Neural cell (in vitro differentiated cells): Measurements from ENCODE around the gene GALR3. TPM values are rescaled to one million over a fixed set of nuclear protein-coding genes. Genes with fewer than 3 reads are reported as not detected.

ENCODE experiments used
- H2AFZ ChIP-seq: fragments of 200-600, 300-800 bp; sonication (generic), shearing (Covaris generic); 2 replicates; pipeline ENCODE4 v1.6.0; 2014; ENCODE audit warnings: low read depth, mild to moderate bottlenecking, antibody characterized with exemption, low read length, moderate library complexity
- H3F3A ChIP-seq: fragments of 200-600 bp; shearing (Covaris generic); 2 replicates; pipeline ENCODE4 v1.6.1; 2016; ENCODE audit warnings: mild to moderate bottlenecking, moderate library complexity, mixed read lengths, antibody characterized with exemption, low read length; ENCODE audit not compliant: insufficient read depth, poor library complexity, severe bottlenecking
- H3K27ac ChIP-seq: fragments of 200-600, 300-800 bp; sonication (generic), shearing (Covaris generic); 2 replicates; pipeline ENCODE4 v1.5.1; 2014; ENCODE audit warnings: mild to moderate bottlenecking, low read length, moderate library complexity
- H3K27me3 ChIP-seq: fragments of 300-800, 200-600 bp; sonication (generic), shearing (Covaris generic); 2 replicates; pipeline ENCODE4 v1.6.0; 2014; ENCODE audit warnings: mild to moderate bottlenecking, low read depth, low read length, moderate library complexity; ENCODE audit not compliant: insufficient read depth
- H3K36me3 ChIP-seq: fragments of 300-800, 200-600 bp; sonication (generic), shearing (Covaris generic); 2 replicates; pipeline ENCODE4 v1.5.1; 2014; ENCODE audit warnings: mild to moderate bottlenecking, antibody characterized with exemption, low read length, moderate library complexity; ENCODE audit not compliant: insufficient read depth
- H3K4me2 ChIP-seq: fragments of 300-800, 200-600 bp; sonication (generic), shearing (Covaris generic); 2 replicates; pipeline ENCODE4 v1.6.0; 2014; ENCODE audit warnings: mild to moderate bottlenecking, low read length
- H3K4me3 ChIP-seq: fragments of 300-800, 200-600 bp; sonication (generic), shearing (Covaris generic); 2 replicates; pipeline ENCODE4 v1.5.1; 2014; ENCODE audit warnings: mild to moderate bottlenecking, low read length, moderate library complexity
- H3K79me2 ChIP-seq: fragments of 200-600 bp; shearing (Covaris generic); replicated peaks from 2 replicates; pipeline ENCODE4 v1.6.0; 2014; ENCODE audit warnings: mild to moderate bottlenecking, low read length, moderate library complexity; ENCODE audit not compliant: insufficient read depth
- H3K9ac ChIP-seq: fragments of 300-800, 200-600 bp; sonication (generic), shearing (Covaris generic); 2 replicates; pipeline ENCODE4 v1.6.1; 2016; ENCODE audit warnings: mild to moderate bottlenecking, low read length, mixed read lengths
- H3K9me2 ChIP-seq: fragments of 200-600 bp; shearing (Covaris generic); 2 replicates; pipeline ENCODE4 v1.6.1; 2016; ENCODE audit warnings: mild to moderate bottlenecking, low read length, mixed read lengths; ENCODE audit not compliant: insufficient read depth
- H3K9me3 ChIP-seq: fragments of 200-600, 300-800 bp; sonication (generic), shearing (Covaris generic); 2 replicates; pipeline ENCODE4 v1.6.1; 2016; ENCODE audit warnings: mild to moderate bottlenecking, mixed run types, low read length, moderate library complexity, mixed read lengths
- H4K20me1 ChIP-seq: fragments of 200-600 bp; shearing (Covaris generic); 2 replicates; pipeline ENCODE4 v1.6.1; 2016; ENCODE audit warnings: mild to moderate bottlenecking, mixed run types; ENCODE audit not compliant: insufficient read depth
- EP300 ChIP-seq: fragments of 450-650 bp; conservative IDR thresholded peaks from 2 replicates; pipeline ENCODE4 v1.6.1; 2014; ENCODE audit warnings: antibody characterized with exemption, mild to moderate bottlenecking, moderate library complexity; ENCODE audit not compliant: poor library complexity, severe bottlenecking
- EZH2 ChIP-seq: fragments of 200-600, 300-800 bp; shearing (Covaris generic), sonication (generic); IDR thresholded peaks from 2 replicates; pipeline ENCODE4 v1.6.1; 2014; ENCODE audit warnings: antibody characterized with exemption, low read length, borderline replicate concordance, mild to moderate bottlenecking; ENCODE audit not compliant: insufficient read depth, poor library complexity, severe bottlenecking
- MXI1 ChIP-seq: fragments of 450-650 bp; conservative IDR thresholded peaks from 2 replicates; pipeline ENCODE4 v1.6.1; 2014; ENCODE audit warnings: antibody characterized with exemption, mild to moderate bottlenecking; ENCODE audit not compliant: poor library complexity, severe bottlenecking
- POLR2AphosphoS5 ChIP-seq: IDR thresholded peaks from 2 replicates; pipeline ENCODE4 v1.6.1; 2012
- RAD21 ChIP-seq: fragments of 450-650 bp; conservative IDR thresholded peaks from 2 replicates; pipeline ENCODE4 v1.6.1; 2014; ENCODE audit warnings: antibody characterized with exemption, mild to moderate bottlenecking, moderate library complexity
- REST ChIP-seq: IDR thresholded peaks from 2 replicates; pipeline ENCODE4 v1.6.1; 2012; ENCODE audit warnings: borderline replicate concordance
- SMC3 ChIP-seq: fragments of 450-650 bp; conservative IDR thresholded peaks from 2 replicates; pipeline ENCODE4 v1.6.1; 2014; ENCODE audit warnings: antibody characterized with exemption, mild to moderate bottlenecking, moderate library complexity; ENCODE audit not compliant: poor library complexity
- TAF1 ChIP-seq: IDR thresholded peaks from 2 replicates; pipeline ENCODE4 v1.6.1; 2012; ENCODE audit warnings: low read depth
- polyA plus RNA-seq: library from polyadenylated mRNA; depleted of rRNA; stranded (reverse); fragments of >200 nt; gene quantifications from 2 replicates; pipeline ENCODE4 v1.2.3, GENCODE V29; 2014
- TF ChIP-seq, protein P1 (sequence below): fragments of 450-650 bp; IDR thresholded peaks from 2 replicates; pipeline ENCODE4 v1.5.1; 2014; ENCODE audit warnings: antibody characterized with exemption, mild to moderate bottlenecking, moderate library complexity; ENCODE audit not compliant: poor library complexity, severe bottlenecking

GALR3 gene
- polyA plus RNA-seq, 1 donor from 2014 or later = 0.73 TPM

- H3F3A ChIP-seq = no peaks in the 10 kb centered on the region
- H3K36me3 ChIP-seq = peaks cover 8% of the 10 kb centered on the region
- H3K9ac ChIP-seq = no peak overlapping the region
Measured at GRCh38 chr22:37832022-37832857, 9.1 kb downstream of the GALR3 start.

More at GRCh38 chr22:37832022-37832857, 9.1 kb downstream of the GALR3 start:
- Histone ChIP-seq H3K27me3 (no peaks in the 10 kb centered on the region), H4K20me1 (no peaks in the 10 kb centered on the region), H3K4me3 (no peak overlapping the region), H3K9me3 (no peaks in the 10 kb centered on the region), H2AFZ (no peak overlapping the region), H3K27ac (no peak overlapping the region), H3K4me2 (no peak overlapping the region), H3K9me2 (no peaks in the 10 kb centered on the region), H3K79me2 (no peaks in the 10 kb centered on the region)
- TF ChIP-seq TAF1 (no peak), EZH2 (no peak), RAD21 (no peak), POLR2AphosphoS5 (no peak), SMC3 (no peak), REST (no peak), MXI1 (no peak), EP300 (no peak)
- TF ChIP-seq, protein P1, sequence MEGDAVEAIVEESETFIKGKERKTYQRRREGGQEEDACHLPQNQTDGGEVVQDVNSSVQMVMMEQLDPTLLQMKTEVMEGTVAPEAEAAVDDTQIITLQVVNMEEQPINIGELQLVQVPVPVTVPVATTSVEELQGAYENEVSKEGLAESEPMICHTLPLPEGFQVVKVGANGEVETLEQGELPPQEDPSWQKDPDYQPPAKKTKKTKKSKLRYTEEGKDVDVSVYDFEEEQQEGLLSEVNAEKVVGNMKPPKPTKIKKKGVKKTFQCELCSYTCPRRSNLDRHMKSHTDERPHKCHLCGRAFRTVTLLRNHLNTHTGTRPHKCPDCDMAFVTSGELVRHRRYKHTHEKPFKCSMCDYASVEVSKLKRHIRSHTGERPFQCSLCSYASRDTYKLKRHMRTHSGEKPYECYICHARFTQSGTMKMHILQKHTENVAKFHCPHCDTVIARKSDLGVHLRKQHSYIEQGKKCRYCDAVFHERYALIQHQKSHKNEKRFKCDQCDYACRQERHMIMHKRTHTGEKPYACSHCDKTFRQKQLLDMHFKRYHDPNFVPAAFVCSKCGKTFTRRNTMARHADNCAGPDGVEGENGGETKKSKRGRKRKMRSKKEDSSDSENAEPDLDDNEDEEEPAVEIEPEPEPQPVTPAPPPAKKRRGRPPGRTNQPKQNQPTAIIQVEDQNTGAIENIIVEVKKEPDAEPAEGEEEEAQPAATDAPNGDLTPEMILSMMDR = no peak
